ENCODE measurements around the gene HSPB6. TPM values are rescaled to one million over a fixed set of nuclear protein-coding genes. Genes with fewer than 3 reads are reported as not detected.

The HSPB6 gene
- total and polyA plus RNA-seq, 2 of the 8 experiments (the other 6 are each of a cell fraction or from before 2014, with no cell fraction given) = 0.91 TPM; not detected in 1

DNA sequence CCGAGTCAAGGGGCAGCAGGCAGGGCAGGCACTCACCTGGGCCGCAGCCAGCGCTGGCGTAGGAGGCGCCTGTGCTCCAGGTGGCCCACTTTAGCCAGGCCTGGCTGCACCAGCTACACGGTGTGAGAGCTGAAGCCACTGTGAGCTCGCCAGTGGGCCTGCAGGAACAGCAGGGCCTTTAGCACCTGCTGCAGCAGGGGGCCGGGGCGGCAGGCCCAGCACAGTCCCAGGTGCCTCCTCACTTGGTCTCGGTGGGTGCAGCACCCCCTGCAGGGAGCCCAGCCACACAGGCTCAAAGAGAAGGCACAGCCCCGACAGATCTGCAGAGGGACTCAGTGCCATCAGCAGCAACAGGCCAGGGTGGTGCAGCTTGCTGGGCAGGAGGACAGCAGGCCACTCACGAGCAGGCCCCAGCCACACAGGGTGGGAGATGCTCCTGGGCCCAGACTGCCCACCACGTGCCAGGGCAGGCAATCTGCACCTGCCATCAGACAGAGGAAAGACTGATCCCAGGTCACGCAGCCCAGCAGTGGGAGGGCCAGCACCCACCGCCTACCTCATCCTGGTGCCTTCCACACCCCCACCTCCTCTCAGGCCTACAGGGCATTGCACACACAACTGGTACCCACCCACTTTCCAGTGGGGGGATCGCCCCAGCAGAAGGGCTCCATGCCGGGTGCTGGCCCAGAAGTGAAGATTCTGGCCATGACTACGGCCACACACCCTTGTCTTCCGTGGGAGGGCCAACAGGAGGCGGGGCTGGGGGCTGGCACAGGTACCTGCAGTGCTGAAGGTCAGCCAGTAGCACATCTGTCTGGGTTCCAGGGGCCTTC, 34.4 kb upstream of the HSPB6 start:
- no peak overlapping the region; a peak in 2 of 7 replicates for H3K9ac ChIP-seq (replicated peaks in 1 of 4; ENCODE audit: extremely low read depth in 1 of 4, low read depth in 3 of 4, low read length in 3 of 4)
- no peak overlapping the region for H3K18ac ChIP-seq (ENCODE audit: extremely low read depth, low read length)
- DNase-seq (ENCODE audit: low read depth in 1 of 2, low spot score in 2 of 2) (no peak), FAIRE-seq (no peak)
- no peak overlapping the region; the same call in 1 of the 2 replicates for H4K8ac ChIP-seq (ENCODE audit: extremely low read depth, insufficient read depth, low read length)
- no peaks in the 10 kb centered on the region for H3K23me2 ChIP-seq (ENCODE audit: low read depth, low read length)
- no peak overlapping the region for H2AK5ac ChIP-seq (ENCODE audit: low read depth, low read length)
- H3K79me1 ChIP-seq (ENCODE audit: low read depth, low read length) = no peaks in the 10 kb centered on the region
- H3K27ac ChIP-seq (ENCODE audit: low read depth, low read length) = no peak overlapping the region
- CTCF ChIA-PET (ENCODE audit: partially characterized antibody) = interaction anchor here (0.6 to 2.3 kb wide), 6 partner anchors 11 to 151 kb away, joined by 3 to 6 read pairs (median 4); no protein-coding TSS in a partner anchor
- H3K79me2 ChIP-seq (ENCODE audit: control insufficient read depth in 1 of 2, insufficient read depth in 2 of 2, low read length in 2 of 2) = no peaks in the 10 kb centered on the region
- no peak overlapping the region for H2BK12ac ChIP-seq (ENCODE audit: low read depth, low read length)
- no peak overlapping the region for H4K5ac ChIP-seq (ENCODE audit: insufficient read length, low read depth, low read length)
- H2AFZ ChIP-seq (ENCODE audit: low read length) = no peak overlapping the region
- POLR2A ChIA-PET (ENCODE audit: partially characterized antibody) = no interaction called here
- H3K27me3 ChIP-seq (replicated peaks in 1 of 4; ENCODE audit: control insufficient read depth in 3 of 4, extremely low read depth in 1 of 4, insufficient read depth in 3 of 4, low read length in 3 of 4) = peaks cover 1 to 6% (median 4%) of the 10 kb centered on the region in 4 experiments; a peak in 5 of 7 replicates
- no peak overlapping the region for H2BK20ac ChIP-seq (ENCODE audit: low read length)
- H3K36me3 ChIP-seq (ENCODE audit: control insufficient read depth in 2 of 4, insufficient read depth in 4 of 4, low read length in 3 of 4) = no peaks in the 10 kb centered on the region
- H2BK5ac ChIP-seq (ENCODE audit: low read depth, low read length) = 0 out of 2 replicates have a peak overlapping the region, but pooled peaks have one; percentile 21
- H3K4me3 ChIP-seq (ENCODE audit: extremely low read depth in 1 of 4, insufficient read depth in 2 of 4, low read depth in 3 of 4, low read length in 4 of 4) = no peak overlapping the region
- no peaks in the 10 kb centered on the region for H3K9me3 ChIP-seq (ENCODE audit: insufficient read depth in 2 of 2, low read depth in 1 of 2, low read length in 1 of 2)
- TF ChIP-seq, protein P1, sequence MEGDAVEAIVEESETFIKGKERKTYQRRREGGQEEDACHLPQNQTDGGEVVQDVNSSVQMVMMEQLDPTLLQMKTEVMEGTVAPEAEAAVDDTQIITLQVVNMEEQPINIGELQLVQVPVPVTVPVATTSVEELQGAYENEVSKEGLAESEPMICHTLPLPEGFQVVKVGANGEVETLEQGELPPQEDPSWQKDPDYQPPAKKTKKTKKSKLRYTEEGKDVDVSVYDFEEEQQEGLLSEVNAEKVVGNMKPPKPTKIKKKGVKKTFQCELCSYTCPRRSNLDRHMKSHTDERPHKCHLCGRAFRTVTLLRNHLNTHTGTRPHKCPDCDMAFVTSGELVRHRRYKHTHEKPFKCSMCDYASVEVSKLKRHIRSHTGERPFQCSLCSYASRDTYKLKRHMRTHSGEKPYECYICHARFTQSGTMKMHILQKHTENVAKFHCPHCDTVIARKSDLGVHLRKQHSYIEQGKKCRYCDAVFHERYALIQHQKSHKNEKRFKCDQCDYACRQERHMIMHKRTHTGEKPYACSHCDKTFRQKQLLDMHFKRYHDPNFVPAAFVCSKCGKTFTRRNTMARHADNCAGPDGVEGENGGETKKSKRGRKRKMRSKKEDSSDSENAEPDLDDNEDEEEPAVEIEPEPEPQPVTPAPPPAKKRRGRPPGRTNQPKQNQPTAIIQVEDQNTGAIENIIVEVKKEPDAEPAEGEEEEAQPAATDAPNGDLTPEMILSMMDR (IDR thresholded peaks at IDR 0.05; ENCODE audit: control extremely low read depth in 1 of 3, insufficient read depth in 1 of 3, low read depth in 1 of 3, low read length in 3 of 3) = peak; percentile 7 to 12 (median 11); a peak in 2 of 4 replicates
- TF ChIP-seq GABPA (IDR thresholded peaks at IDR 0.05; ENCODE audit: borderline replicate concordance, insufficient read depth, low read length) = no peak
- no peak overlapping the region for H3K23ac ChIP-seq (ENCODE audit: insufficient read length)
- peaks cover 2 to 3% of the 10 kb centered on the region in 2 experiments for H4K20me1 ChIP-seq (replicated peaks in 1 of 2; ENCODE audit: control insufficient read depth in 1 of 2, insufficient read depth in 2 of 2, low read length in 2 of 2)
- no peak overlapping the region for H4K91ac ChIP-seq (replicated peaks; ENCODE audit: insufficient read length, low read length)
- no peak overlapping the region for H3K4ac ChIP-seq (replicated peaks; ENCODE audit: insufficient read length, low read depth, low read length)
- no peak overlapping the region for H3K56ac ChIP-seq (replicated peaks; ENCODE audit: insufficient read length, low read depth, low read length)
- H3K14ac ChIP-seq (ENCODE audit: insufficient read length) = no peak overlapping the region
- H2BK15ac ChIP-seq (ENCODE audit: low read length) = 0 out of 2 replicates have a peak overlapping the region, but pooled peaks have one; percentile 61
- peaks cover 0 to 6% (median 2%) of the 10 kb centered on the region in 4 experiments; a peak in 2 of 7 replicates for H3K4me1 ChIP-seq (replicated peaks in 1 of 4; ENCODE audit: control insufficient read depth in 3 of 4, insufficient read depth in 4 of 4, low read length in 3 of 4)
- 71% methylated on average over 20 of the region's 20 CpGs; no CpG with 5 or more reads in 1 of the 2 experiments for WGBS, 2 experiments (ENCODE audit: extremely low coverage in 1 of 2, insufficient coverage in 1 of 2, insufficient read length in 1 of 2, insufficient replicate concordance in 2 of 2, low coverage in 1 of 2, low lambda C conversion rate in 2 of 2, missing lambda C conversion rate in 1 of 2)
- no peak overlapping the region for H2BK120ac ChIP-seq (replicated peaks; ENCODE audit: low read depth, low read length)
- H3K4me2 ChIP-seq (ENCODE audit: insufficient read depth in 1 of 2, low read depth in 2 of 2, low read length in 2 of 2) = no peak overlapping the region

All from H1 (cell line).